K562 (cell line): ENCODE measurements around the gene HEXD.
"Not testable (repeated sequence)": the region's sequence is repeated elsewhere in the genome, so short reads cannot be mapped to it uniquely, and the experiment has no call there.

ENCODE experiments used
- CC2D1A ChIP-seq: fragments of 450-650 bp; IDR thresholded peaks from 2 replicates; pipeline ENCODE4 v1.6.1; 2017; ENCODE audit warnings: mild to moderate bottlenecking
- CHD4 ChIP-seq: fragments of 200-600 bp; sonication (generic); IDR thresholded peaks from 3 replicates; pipeline ENCODE4 v1.6.1; 2012; ENCODE audit warnings: low read depth, mild to moderate bottlenecking, mixed read lengths, low read length, inconsistent platforms; ENCODE audit not compliant: insufficient read depth, insufficient replicate concordance, poor library complexity, severe bottlenecking
- CTCF ChIP-seq, 3 experiments: IDR thresholded peaks in 2 of 3; conservative IDR thresholded peaks in 1 of 3; 2 replicates each; pipeline ENCODE4 v1.5.1; 2011 to 2012; ENCODE audit warnings: low read length in 3 of 3, mild to moderate bottlenecking in 3 of 3, control low read depth in 2 of 3, improper control_type of control experiment in 1 of 3, inconsistent platforms in 1 of 3, low read depth in 1 of 3, mixed read lengths in 1 of 3, moderate library complexity in 1 of 3; ENCODE audit not compliant: insufficient read depth in 2 of 3
- ELF4 ChIP-seq: fragments of 450-650 bp; formaldehyde crosslinking; IDR thresholded peaks from 2 replicates; pipeline ENCODE4 v1.4.0; 2022; ENCODE audit warnings: missing genetic modification characterization
- EZH2 ChIP-seq: IDR thresholded peaks from 2 replicates; pipeline ENCODE4 v1.6.1; 2012; ENCODE audit warnings: low read depth, mild to moderate bottlenecking, inconsistent platforms, low read length, borderline replicate concordance
- HDAC2 ChIP-seq: fragments of 450-650 bp; IDR thresholded peaks from 2 replicates; pipeline ENCODE4 v1.6.1; 2016; ENCODE audit warnings: mild to moderate bottlenecking
- ID3 ChIP-seq, 2 experiments: fragments of 250-450 bp in 1 of 2; fragments of 450-650 bp in 1 of 2; sonication (Bioruptor Pico) in 1 of 2; IDR thresholded peaks; 2 replicates each; pipeline versions ENCODE4 v1.6.1 to v1.8.0; 2016 to 2021; ENCODE audit warnings: mild to moderate bottlenecking in 2 of 2, moderate library complexity in 2 of 2, missing compliant biosample characterization in 1 of 2, missing genetic modification characterization in 1 of 2
- POLR2A ChIP-seq: fragments of 450-650 bp; conservative IDR thresholded peaks from 2 replicates; pipeline ENCODE4 v1.6.1; 2016
- POLR2AphosphoS5 ChIP-seq: IDR thresholded peaks from 2 replicates; pipeline ENCODE4 v1.6.1; 2011; ENCODE audit warnings: mild to moderate bottlenecking, low read depth, low read length, moderate library complexity; ENCODE audit not compliant: control insufficient read depth, insufficient read depth
- REST ChIP-seq, 2 experiments: fragments of 450-650 bp; formaldehyde crosslinking in 1 of 2; IDR thresholded peaks; 2 replicates each; pipeline versions ENCODE4 v1.4.0 to v1.6.1; 2014 to 2020; ENCODE audit warnings: mild to moderate bottlenecking in 2 of 2, borderline replicate concordance in 1 of 2, low read depth in 1 of 2
- UBTF ChIP-seq, 2 experiments: IDR thresholded peaks; 2 replicates each; pipeline ENCODE4 v1.6.1; 2012; ENCODE audit warnings: improper control_type of control experiment in 2 of 2, low read depth in 2 of 2, low read length in 2 of 2, borderline replicate concordance in 1 of 2
- ZNF24 ChIP-seq: fragments of 450-650 bp; IDR thresholded peaks from 2 replicates; pipeline ENCODE4 v1.6.1; 2016

- TF ChIP-seq POLR2A; REST (IDR thresholded peaks at IDR 0.05; ENCODE audit: borderline replicate concordance); REST (CRISPR knock-in tag; IDR thresholded peaks at IDR 0.05; ENCODE audit: low read depth); ID3 (CRISPR knock-in tag; IDR thresholded peaks at IDR 0.05); ID3 (tag; IDR thresholded peaks at IDR 0.05); HDAC2; CTCF (IDR thresholded peaks at IDR 0.05 in 2 of 3, conservative IDR thresholded peaks at IDR 0.05 in 1 of 3; ENCODE audit: insufficient read depth in 2 of 3, low read depth in 1 of 3, low read length in 3 of 3); EZH2; CC2D1A; POLR2AphosphoS5; UBTF (IDR thresholded peaks at IDR 0.05; ENCODE audit: borderline replicate concordance in 1 of 2, low read depth in 2 of 2, low read length in 2 of 2); CHD4; ZNF24; ELF4 (CRISPR knock-in tag): not testable (repeated sequence)
Observed at GRCh38 chr17:82377294-82377693, 40.9 kb upstream of the HEXD start.
